Loucy (cell line): Measurements from ENCODE around the gene SYT7.

Experiments used
- EZH2phosphoT487 ChIP-seq: fragments of 200-600 bp; IDR thresholded peaks from 2 replicates; pipeline ENCODE4 v1.6.1; 2018; ENCODE audit warnings: antibody characterized with exemption, mild to moderate bottlenecking, moderate library complexity, borderline replicate concordance
- TF ChIP-seq, protein P1 (sequence below): fragments of 200-600 bp; sonication (generic); conservative IDR thresholded peaks from 2 replicates; pipeline ENCODE4 v1.5.1; 2014; ENCODE audit warnings: mild to moderate bottlenecking, antibody characterized with exemption, low read length

DNA sequence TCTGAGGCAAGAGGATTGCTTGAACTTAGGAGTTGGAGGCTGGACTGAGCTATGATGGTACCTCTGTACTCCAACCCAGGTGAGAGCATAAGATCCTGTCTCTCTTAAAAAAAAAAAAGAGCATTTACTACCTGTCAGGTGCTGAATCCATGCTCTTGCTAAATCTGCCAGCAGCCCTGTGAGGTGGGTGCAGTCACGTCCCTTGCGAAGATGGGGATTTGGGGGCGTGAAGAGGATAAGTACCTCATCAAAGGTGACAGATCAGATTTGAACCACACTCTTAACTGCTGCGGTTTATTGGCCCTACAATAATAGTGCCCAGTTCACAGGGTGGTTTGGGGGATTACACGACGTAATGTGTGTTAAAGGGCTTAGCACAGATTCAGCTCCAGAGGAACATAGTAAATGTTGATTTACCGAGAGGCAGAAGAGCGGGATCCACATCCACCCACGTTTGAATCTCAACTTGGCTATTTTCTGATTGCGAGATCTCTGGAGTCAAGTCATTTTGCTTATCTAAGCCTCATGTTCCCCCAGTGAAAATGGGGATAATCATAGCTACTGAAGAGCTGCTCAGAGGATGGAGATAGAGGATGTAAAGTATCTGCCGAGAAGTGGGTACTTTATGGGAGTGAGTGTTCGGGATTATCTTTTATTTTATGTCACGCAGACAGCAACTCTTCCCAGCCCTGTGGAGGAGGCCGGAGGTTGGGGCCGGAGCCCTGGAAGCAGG is 100.4 kb downstream of the SYT7 start:
- TF ChIP-seq, protein P1, sequence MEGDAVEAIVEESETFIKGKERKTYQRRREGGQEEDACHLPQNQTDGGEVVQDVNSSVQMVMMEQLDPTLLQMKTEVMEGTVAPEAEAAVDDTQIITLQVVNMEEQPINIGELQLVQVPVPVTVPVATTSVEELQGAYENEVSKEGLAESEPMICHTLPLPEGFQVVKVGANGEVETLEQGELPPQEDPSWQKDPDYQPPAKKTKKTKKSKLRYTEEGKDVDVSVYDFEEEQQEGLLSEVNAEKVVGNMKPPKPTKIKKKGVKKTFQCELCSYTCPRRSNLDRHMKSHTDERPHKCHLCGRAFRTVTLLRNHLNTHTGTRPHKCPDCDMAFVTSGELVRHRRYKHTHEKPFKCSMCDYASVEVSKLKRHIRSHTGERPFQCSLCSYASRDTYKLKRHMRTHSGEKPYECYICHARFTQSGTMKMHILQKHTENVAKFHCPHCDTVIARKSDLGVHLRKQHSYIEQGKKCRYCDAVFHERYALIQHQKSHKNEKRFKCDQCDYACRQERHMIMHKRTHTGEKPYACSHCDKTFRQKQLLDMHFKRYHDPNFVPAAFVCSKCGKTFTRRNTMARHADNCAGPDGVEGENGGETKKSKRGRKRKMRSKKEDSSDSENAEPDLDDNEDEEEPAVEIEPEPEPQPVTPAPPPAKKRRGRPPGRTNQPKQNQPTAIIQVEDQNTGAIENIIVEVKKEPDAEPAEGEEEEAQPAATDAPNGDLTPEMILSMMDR, result no peak
- no peak for TF ChIP-seq EZH2phosphoT487
